NB4 (cell line): ENCODE measurements around the gene BDNF.

Experiments
- DNase-seq: peaks from one replicate; pipeline ENCODE4 v3.0.0; 2010; ENCODE audit warnings: low read depth
- H3K4me3 ChIP-seq: one replicate; pipeline ENCODE4 v1.5.1; 2011; ENCODE audit warnings: mild to moderate bottlenecking, low read depth, low read length, moderate library complexity
- MAX ChIP-seq: IDR thresholded peaks from 2 replicates; pipeline ENCODE4 v1.6.1; 2011; ENCODE audit warnings: low read depth, low read length
- MYC ChIP-seq: IDR thresholded peaks from 2 replicates; pipeline ENCODE4 v1.6.1; 2011; ENCODE audit warnings: low read depth, low read length
- POLR2A ChIP-seq: IDR thresholded peaks from 2 replicates; pipeline ENCODE4 v1.6.1; 2011; ENCODE audit warnings: mild to moderate bottlenecking; ENCODE audit not compliant: insufficient read length; ENCODE audit errors: extremely low read depth
- TF ChIP-seq, protein P1 (sequence below): IDR thresholded peaks from one replicate; pipeline ENCODE4 v1.5.1; 2012; ENCODE audit warnings: low read depth, low read length

BDNF gene

DNA sequence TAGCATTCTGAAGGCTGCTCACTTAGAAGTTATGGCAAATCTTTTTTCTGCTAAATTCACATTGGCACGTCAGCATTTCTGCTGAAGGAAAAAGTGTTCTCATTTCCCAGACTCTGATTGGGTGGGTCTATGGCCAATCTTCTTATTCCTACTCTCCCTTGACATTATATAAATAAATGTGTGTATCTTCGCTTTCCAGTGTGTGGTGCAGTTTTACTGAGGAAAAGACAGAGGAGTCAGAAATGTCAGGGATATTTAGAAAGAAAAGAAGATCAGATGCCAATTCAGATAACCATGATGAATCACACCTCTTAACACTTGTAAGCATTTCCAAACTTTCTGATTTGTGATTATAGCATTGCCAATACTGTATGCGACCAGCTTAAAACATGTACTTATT lies 3.2 kb upstream of the BDNF start:
- DNase-seq = no peak

DNA sequence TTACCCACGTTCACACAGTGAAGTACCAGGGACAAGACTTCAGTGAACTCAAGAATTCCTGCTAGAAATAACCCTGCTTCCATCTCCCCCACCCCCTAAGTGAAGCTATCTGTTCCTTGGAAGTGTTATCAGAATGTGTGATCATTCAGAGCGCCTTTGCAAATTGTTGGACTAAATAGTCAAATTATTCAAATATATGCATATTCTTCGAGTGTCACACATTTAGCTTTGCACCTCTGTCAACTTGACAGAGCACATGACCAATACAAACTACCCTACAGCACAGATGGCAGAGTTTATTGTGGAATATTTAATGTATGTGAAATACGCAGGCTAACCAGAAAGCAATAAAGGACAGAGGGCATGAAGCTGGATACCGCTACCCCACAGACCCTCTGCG lies 2.6 kb upstream of the BDNF start:
- no peak for DNase-seq
- no peak overlapping the region for H3K4me3 ChIP-seq
- TF ChIP-seq POLR2A = no peak
- no peak for TF ChIP-seq MAX
- TF ChIP-seq, protein P1, sequence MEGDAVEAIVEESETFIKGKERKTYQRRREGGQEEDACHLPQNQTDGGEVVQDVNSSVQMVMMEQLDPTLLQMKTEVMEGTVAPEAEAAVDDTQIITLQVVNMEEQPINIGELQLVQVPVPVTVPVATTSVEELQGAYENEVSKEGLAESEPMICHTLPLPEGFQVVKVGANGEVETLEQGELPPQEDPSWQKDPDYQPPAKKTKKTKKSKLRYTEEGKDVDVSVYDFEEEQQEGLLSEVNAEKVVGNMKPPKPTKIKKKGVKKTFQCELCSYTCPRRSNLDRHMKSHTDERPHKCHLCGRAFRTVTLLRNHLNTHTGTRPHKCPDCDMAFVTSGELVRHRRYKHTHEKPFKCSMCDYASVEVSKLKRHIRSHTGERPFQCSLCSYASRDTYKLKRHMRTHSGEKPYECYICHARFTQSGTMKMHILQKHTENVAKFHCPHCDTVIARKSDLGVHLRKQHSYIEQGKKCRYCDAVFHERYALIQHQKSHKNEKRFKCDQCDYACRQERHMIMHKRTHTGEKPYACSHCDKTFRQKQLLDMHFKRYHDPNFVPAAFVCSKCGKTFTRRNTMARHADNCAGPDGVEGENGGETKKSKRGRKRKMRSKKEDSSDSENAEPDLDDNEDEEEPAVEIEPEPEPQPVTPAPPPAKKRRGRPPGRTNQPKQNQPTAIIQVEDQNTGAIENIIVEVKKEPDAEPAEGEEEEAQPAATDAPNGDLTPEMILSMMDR = no peak
- no peak for TF ChIP-seq MYC

More for the DNA sequence above, 3.2 kb upstream of the BDNF start:
- TF ChIP-seq MAX = no peak
- TF ChIP-seq MYC = no peak
- no peak for TF ChIP-seq POLR2A
- TF ChIP-seq, protein P1 = no peak
- H3K4me3 ChIP-seq = no peak overlapping the region

DNA sequence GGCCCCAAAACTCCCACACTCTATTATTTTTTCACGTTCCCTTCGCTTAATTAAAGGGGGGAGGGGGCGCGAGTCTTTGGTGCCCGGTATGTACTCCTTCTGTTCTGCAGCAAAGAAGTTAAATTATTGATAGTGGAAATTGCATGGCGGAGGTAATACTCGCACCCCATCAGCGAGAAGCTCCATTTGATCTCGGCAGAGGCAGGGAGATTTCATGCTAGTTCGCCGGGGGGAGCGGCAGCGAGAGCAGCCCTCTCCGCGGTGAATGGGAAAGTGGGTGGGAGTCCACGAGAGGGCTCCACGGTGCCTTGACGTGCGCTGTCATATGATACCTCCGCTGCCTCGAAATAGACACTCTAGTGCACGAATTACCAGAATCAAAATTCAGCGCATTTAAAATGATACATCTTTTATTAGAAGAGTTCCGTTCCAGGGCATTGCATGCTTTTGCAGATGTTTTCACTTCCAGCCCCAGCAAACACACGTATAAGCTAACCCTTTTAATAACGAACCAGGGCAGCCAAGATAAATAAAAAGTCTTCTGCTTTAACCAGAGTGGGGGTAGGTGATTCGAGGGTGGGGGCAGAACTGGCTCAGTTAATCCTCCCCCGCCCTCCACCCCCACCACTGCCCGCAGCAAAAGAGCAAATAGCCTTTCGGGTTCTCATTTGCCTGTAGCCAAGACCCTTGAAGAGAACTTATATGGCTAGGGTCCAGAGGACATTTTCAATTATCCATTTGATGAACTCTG lies 1.3 kb upstream of the BDNF start:
- H3K4me3 ChIP-seq = no peak overlapping the region
- peak; percentile 18 for DNase-seq
- no peak for TF ChIP-seq POLR2A
- no peak for TF ChIP-seq MYC
- TF ChIP-seq, protein P1 = peak; percentile 6
- no peak for TF ChIP-seq MAX

DNA sequence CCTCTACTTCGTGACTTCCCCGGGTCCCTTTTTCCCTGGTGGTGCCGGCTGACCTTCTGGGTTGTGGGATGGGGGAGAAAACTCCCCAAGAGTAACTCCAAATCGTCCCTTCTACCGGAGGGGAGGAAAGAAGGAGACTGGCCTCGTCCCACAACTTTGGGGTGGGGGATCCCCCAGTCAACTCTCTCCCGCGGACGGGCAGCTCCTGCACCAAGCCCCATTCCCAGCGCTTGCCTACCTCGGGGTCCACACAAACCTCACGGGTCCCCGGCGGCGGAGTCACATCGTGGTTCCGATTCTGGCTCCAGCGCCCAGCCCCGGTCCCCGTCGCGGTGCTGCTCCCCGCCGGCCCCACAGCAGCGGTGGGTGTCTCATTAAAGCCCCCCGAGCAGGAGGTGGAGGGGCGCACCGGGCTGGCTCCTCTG lies 317 bp downstream of the BDNF start:
- DNase-seq = no peak
- TF ChIP-seq, protein P1 = no peak
- TF ChIP-seq MYC = no peak
- TF ChIP-seq MAX = no peak
- TF ChIP-seq POLR2A = no peak
- no peak overlapping the region for H3K4me3 ChIP-seq

DNA sequence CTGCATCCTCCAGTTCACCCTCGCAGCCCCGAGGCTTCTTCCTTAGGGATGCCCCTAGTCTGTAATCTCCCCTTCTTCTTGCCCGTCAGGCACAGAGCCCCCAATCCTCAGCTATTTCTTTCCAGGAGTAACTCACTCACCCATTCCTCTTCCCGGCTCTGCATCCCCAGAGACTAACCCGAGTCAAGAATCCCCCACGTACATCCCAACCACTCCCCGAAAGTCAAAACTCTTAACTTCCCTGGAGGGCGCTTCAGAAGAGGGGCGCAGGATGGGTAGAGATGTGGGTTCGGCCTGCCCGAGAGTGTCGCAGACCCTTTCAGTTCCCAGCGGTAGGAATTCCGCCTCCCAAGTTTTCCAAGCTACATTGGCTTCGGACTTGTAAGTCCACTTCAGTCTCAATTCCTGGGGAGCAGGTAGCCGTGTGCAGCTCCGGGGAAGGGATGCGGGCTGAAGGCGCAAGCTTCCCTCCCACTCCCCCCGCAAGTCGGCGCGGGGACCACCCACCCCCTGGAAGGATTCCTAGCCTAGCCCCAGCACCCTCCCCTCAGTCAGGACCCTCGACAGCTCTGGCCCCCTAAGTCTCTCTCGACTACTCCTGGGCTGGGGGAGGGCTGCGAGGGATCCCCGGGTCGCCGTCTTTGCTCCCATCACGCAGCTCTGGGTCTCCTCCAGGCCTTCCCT lies 871 bp downstream of the BDNF start:
- TF ChIP-seq MAX (no peak), POLR2A (no peak), MYC (no peak)
- TF ChIP-seq, protein P1 = no peak
- no peak for DNase-seq
- H3K4me3 ChIP-seq = no peak overlapping the region
